Endothelial cell of umbilical vein (primary cell): ENCODE results near the gene RBSN. TPM values are rescaled to one million over a fixed set of nuclear protein-coding genes. Genes with fewer than 3 reads are reported as not detected.

ENCODE experiments used
- BruUV-seq: library from RNA; stranded (reverse); fragments of 400-500 nt; replicated peaks from 2 replicates; lab custom pipeline; 2021; lab: Mats Ljungman, UMichigan
- CTCF ChIA-PET: fragments of 300-600, 350-600 bp; sonication (Branson Sonifier 250); formaldehyde crosslinking; loops from one replicate; lab custom pipeline; 2021; ENCODE audit warnings: antibody characterized with exemption, inconsistent platforms; lab: Charles Lee
- POLR2A ChIA-PET: fragments of 300-600, 350-600 bp; sonication (Branson Sonifier 250); formaldehyde crosslinking; loops from one replicate; lab custom pipeline; 2021; ENCODE audit warnings: antibody characterized with exemption, inconsistent platforms; lab: Charles Lee
- DNase-seq: peaks from one replicate; pipeline ENCODE4 v3.0.0-alpha.2; 2011; ENCODE audit warnings: low read depth, low spot score
- FAIRE-seq: peaks from 2 replicates; lab custom pipeline; 2011; peaks lifted over from hg19 to GRCh38; lab: Jason Lieb, UNC
- H2AFZ ChIP-seq: 2 replicates; pipeline ENCODE4 v1.6.0; 2012; ENCODE audit warnings: low read depth, low read length, control low read depth, inconsistent platforms
- H3K27ac ChIP-seq: 2 replicates; pipeline ENCODE4 v1.5.1; 2011; ENCODE audit warnings: low read depth, mild to moderate bottlenecking, control low read depth, low read length, moderate library complexity; ENCODE audit not compliant: insufficient read depth
- H3K27me3 ChIP-seq, 2 experiments: 2 replicates each; pipeline versions ENCODE4 v1.6.0 to v1.6.1; 2011; ENCODE audit warnings: low read length in 2 of 2, mixed read lengths in 1 of 2; ENCODE audit not compliant: control insufficient read depth in 2 of 2, insufficient read depth in 2 of 2
- H3K36me3 ChIP-seq, 2 experiments: 2 replicates in 1 of 2; 3 replicates in 1 of 2; pipeline ENCODE4 v1.5.1; 2011; ENCODE audit warnings: low read length in 2 of 2, mild to moderate bottlenecking in 1 of 2, moderate library complexity in 1 of 2; ENCODE audit not compliant: control insufficient read depth in 2 of 2, insufficient read depth in 2 of 2; ENCODE audit errors: extremely low read depth in 1 of 2
- H3K4me1 ChIP-seq: 3 replicates; pipeline ENCODE4 v1.5.1; 2011; ENCODE audit warnings: mild to moderate bottlenecking, low read length; ENCODE audit not compliant: control insufficient read depth, insufficient read depth; ENCODE audit errors: extremely low read depth
- H3K4me2 ChIP-seq: 2 replicates; pipeline ENCODE4 v1.6.1; 2011; ENCODE audit warnings: low read length, control low read depth, mixed read lengths; ENCODE audit not compliant: insufficient read depth
- H3K4me3 ChIP-seq, 3 experiments: fragments of 200-600 bp in 1 of 3; sonication (generic), shearing (Covaris generic) in 1 of 3; replicated peaks in 1 of 3; 2 replicates each; pipeline ENCODE4 v1.5.1; 2011 to 2016; ENCODE audit warnings: control low read depth in 3 of 3, low read length in 3 of 3, mild to moderate bottlenecking in 2 of 3, inconsistent platforms in 1 of 3, low read depth in 1 of 3, moderate library complexity in 1 of 3; ENCODE audit not compliant: insufficient read depth in 1 of 3
- H3K79me2 ChIP-seq: 2 replicates; pipeline ENCODE4 v1.6.0; 2012; ENCODE audit warnings: low read length, inconsistent platforms; ENCODE audit not compliant: control insufficient read depth, insufficient read depth
- H3K9ac ChIP-seq: replicated peaks from 2 replicates; pipeline ENCODE3; 2011; ENCODE audit warnings: low read length, control low read depth; ENCODE audit not compliant: insufficient read depth; ENCODE audit errors: extremely low read depth
- H3K9me1 ChIP-seq: replicated peaks from 3 replicates; pipeline ENCODE4 v1.6.0; 2011; ENCODE audit warnings: mild to moderate bottlenecking, low read length; ENCODE audit not compliant: control insufficient read depth, insufficient read depth; ENCODE audit errors: extremely low read depth
- H3K9me3 ChIP-seq: replicated peaks from 2 replicates; pipeline ENCODE4 v1.5.1; 2012; ENCODE audit warnings: low read length, inconsistent platforms; ENCODE audit not compliant: control insufficient read depth, insufficient read depth
- H4K20me1 ChIP-seq: replicated peaks from 2 replicates; pipeline ENCODE3; 2011; ENCODE audit warnings: mild to moderate bottlenecking, low read length; ENCODE audit not compliant: control insufficient read depth, insufficient read depth; ENCODE audit errors: extremely low read depth
- CTCF ChIP-seq, 2 donors: IDR thresholded peaks; 1 replicate in 1 of 2; 2 replicates in 1 of 2; pipeline ENCODE4 v1.5.1; 2011; ENCODE audit warnings: low read length in 2 of 2, mild to moderate bottlenecking in 2 of 2, moderate library complexity in 2 of 2, control low read depth in 1 of 2, inconsistent platforms in 1 of 2, low read depth in 1 of 2; ENCODE audit not compliant: insufficient read depth in 1 of 2; ENCODE audit errors: extremely low read depth in 1 of 2
- EZH2 ChIP-seq: IDR thresholded peaks from 2 replicates; pipeline ENCODE4 v1.6.1; 2012; ENCODE audit warnings: borderline replicate concordance, low read depth, mild to moderate bottlenecking, moderate library complexity, low read length, inconsistent platforms; ENCODE audit not compliant: severe bottlenecking
- FOS ChIP-seq: IDR thresholded peaks from 2 replicates; pipeline ENCODE4 v1.6.1; 2011; ENCODE audit warnings: mild to moderate bottlenecking, low read length, moderate library complexity, borderline replicate concordance; ENCODE audit not compliant: insufficient read depth
- GATA2 ChIP-seq: IDR thresholded peaks from 2 replicates; pipeline ENCODE4 v1.7.0; 2011; ENCODE audit warnings: low read depth, mild to moderate bottlenecking, moderate library complexity, mixed read lengths, low read length; ENCODE audit not compliant: insufficient read length, insufficient read depth
- JUN ChIP-seq: IDR thresholded peaks from 2 replicates; pipeline ENCODE4 v1.6.1; 2011; ENCODE audit warnings: borderline replicate concordance, low read depth; ENCODE audit not compliant: insufficient read length, insufficient read depth
- MAX ChIP-seq: IDR thresholded peaks from 2 replicates; pipeline ENCODE4 v1.6.1; 2011; ENCODE audit not compliant: insufficient read depth, insufficient read length
- MYC ChIP-seq: IDR thresholded peaks from one replicate; pipeline ENCODE4 v1.6.1; 2011; ENCODE audit warnings: mild to moderate bottlenecking, low read depth, low read length
- POLR2A ChIP-seq: IDR thresholded peaks from 2 replicates; pipeline ENCODE4 v1.6.1; 2012; ENCODE audit warnings: low read depth, mild to moderate bottlenecking, control low read depth, low read length
- POLR2AphosphoS5 ChIP-seq: IDR thresholded peaks from 2 replicates; pipeline ENCODE4 v1.6.1; 2012; ENCODE audit warnings: low read depth, mild to moderate bottlenecking, control low read depth, low read length, moderate library complexity; ENCODE audit not compliant: insufficient read depth
- dilution Hi-C: fragments of 300-500 bp; cut with MboI; formaldehyde crosslinking; loops from one replicate; pipeline ENCODE4 v1.15.0; 2019; ENCODE audit warnings: low sequenced_read_pairs; ENCODE audit not compliant: extremely low pct_ligation_motif_present
- intact Hi-C: fragments of 100-400 bp; cut with micrococcal nuclease; formaldehyde crosslinking; loops from one replicate; pipeline ENCODE4 v1.10.0; 2022
- polyA plus RNA-seq, 4 experiments: library from polyadenylated mRNA; depleted of rRNA in 3 of 4; stranded (reverse) in 3 of 4; unstranded in 1 of 4; fragments of >200 nt; gene quantifications; 2 replicates each; pipeline versions ENCODE4 v1.2.1 to v1.2.3, GENCODE V29; 2011 to 2012; ENCODE audit warnings: missing spikeins in 1 of 4
- total RNA-seq: library from RNA; stranded (reverse); gene quantifications from 2 replicates; pipeline ENCODE4 v1.2.3, GENCODE V29; 2021

Gene RBSN
- total and polyA plus RNA-seq, 2 donors (not counting 3 experiments of a cell fraction or from before 2014, with no cell fraction given): 6.7 to 23.6 TPM

GRCh38 chr3:15063656-15064286 is 35.2 kb downstream of the RBSN start:
- Histone ChIP-seq H3K9ac (peak overlapping the region; percentile 79), H3K4me2 (peak overlapping the region; percentile 52), H3K27me3 (no peaks in the 10 kb centered on the region), H3K27ac (no peak overlapping the region), H3K9me3 (no peaks in the 10 kb centered on the region), H3K4me1 (peaks cover 10% of the 10 kb centered on the region), H3K9me1 (no peaks in the 10 kb centered on the region), H3K4me3 (peak overlapping the region in 2 of 3 experiments; percentile 66 to 71), H2AFZ (no peak overlapping the region), H3K36me3 (peaks cover 1 to 3% of the 10 kb centered on the region in 2 experiments), H3K79me2 (peaks cover 35% of the 10 kb centered on the region), H4K20me1 (no peaks in the 10 kb centered on the region)
- intact Hi-C loops: loop anchor here (2.0 kb wide), 1 partner anchor 13 kb away; no protein-coding TSS in a partner anchor
- BruUV-seq: no TSS peak
- ChIA-PET POLR2A (no interaction called here), CTCF (interaction anchor here (0.7 to 1.7 kb wide), 2 partner anchors 13 to 35 kb away, joined by 4 to 6 read pairs; partner anchors contain the start of gene RBSN)
- TF ChIP-seq POLR2A (no peak), POLR2AphosphoS5 (no peak), GATA2 (no peak), FOS (no peak), EZH2 (no peak), CTCF (IDR thresholded peaks at IDR 0.05; ENCODE audit: extremely low read depth in 1 of 2, insufficient read depth in 1 of 2, low read depth in 1 of 2, low read length in 2 of 2) (no peak), JUN (no peak), MAX (no peak), MYC (no peak)
- FAIRE-seq: no peak
- no peak for DNase-seq
- dilution Hi-C loops: no loop called here
